GM19324 (cell line): Measurements from ENCODE around the gene LAMP5.

Source experiments
- ATAC-seq: cut with Tn5 transposase; IDR thresholded peaks from one replicate; pipeline ENCODE4 v1.9.1; 2021; ENCODE audit warnings: mild to moderate bottlenecking, moderate library complexity; ENCODE audit not compliant: unreplicated experiment, low FRiP score

LAMP5 gene

GRCh38 chr20:9499126-9499899 is 15.1 kb upstream of the LAMP5 start:
- ATAC-seq, result no peak

GRCh38 chr20:9500121-9500520 is 14.3 kb upstream of the LAMP5 start:
- peak; percentile 72 for ATAC-seq

GRCh38 chr20:9501473-9501872 is 12.9 kb upstream of the LAMP5 start:
- no peak for ATAC-seq

GRCh38 chr20:9503526-9504245 is 10.7 kb upstream of the LAMP5 start:
- no peak for ATAC-seq

GRCh38 chr20:9506280-9506821 is 8.0 kb upstream of the LAMP5 start:
- ATAC-seq, result no peak

- ATAC-seq, result no peak
Observed at GRCh38 chr20:9506964-9507369, 7.4 kb upstream of the LAMP5 start.

- no peak for ATAC-seq
Observed at GRCh38 chr20:9507544-9508239, 6.7 kb upstream of the LAMP5 start.

- ATAC-seq, result no peak
Observed at GRCh38 chr20:9508240-9508661, 6.1 kb upstream of the LAMP5 start.

- no peak for ATAC-seq
Observed at GRCh38 chr20:9508696-9509178, 5.7 kb upstream of the LAMP5 start.

- no peak for ATAC-seq
Observed at GRCh38 chr20:9509246-9509645, 5.1 kb upstream of the LAMP5 start.

GRCh38 chr20:9510911-9511310 is 3.5 kb upstream of the LAMP5 start:
- ATAC-seq, result peak; percentile 57

GRCh38 chr20:9514072-9514460 is 324 bp upstream of the LAMP5 start:
- ATAC-seq, result no peak

- no peak for ATAC-seq
Observed at GRCh38 chr20:9515214-9515585, 810 bp downstream of the LAMP5 start.

GRCh38 chr20:9515741-9516233 is 1.4 kb downstream of the LAMP5 start:
- no peak for ATAC-seq

- no peak for ATAC-seq
Observed at GRCh38 chr20:9516234-9516871, 2.0 kb downstream of the LAMP5 start.

- no peak for ATAC-seq
Observed at GRCh38 chr20:9517297-9518162, 3.1 kb downstream of the LAMP5 start.

GRCh38 chr20:9518576-9519175 is 4.3 kb downstream of the LAMP5 start:
- ATAC-seq, result no peak

GRCh38 chr20:9520086-9520485 is 5.7 kb downstream of the LAMP5 start:
- no peak for ATAC-seq

GRCh38 chr20:9523636-9524035 is 9.2 kb downstream of the LAMP5 start:
- ATAC-seq, result no peak
